Amniotic stem cell (primary cell): Measurements from ENCODE around the gene ACTN4.

Source experiments
- DNase-seq: peaks from one replicate; lab custom pipeline; 2025; lab: John Stamatoyannopoulos, UW

Gene ACTN4

DNA sequence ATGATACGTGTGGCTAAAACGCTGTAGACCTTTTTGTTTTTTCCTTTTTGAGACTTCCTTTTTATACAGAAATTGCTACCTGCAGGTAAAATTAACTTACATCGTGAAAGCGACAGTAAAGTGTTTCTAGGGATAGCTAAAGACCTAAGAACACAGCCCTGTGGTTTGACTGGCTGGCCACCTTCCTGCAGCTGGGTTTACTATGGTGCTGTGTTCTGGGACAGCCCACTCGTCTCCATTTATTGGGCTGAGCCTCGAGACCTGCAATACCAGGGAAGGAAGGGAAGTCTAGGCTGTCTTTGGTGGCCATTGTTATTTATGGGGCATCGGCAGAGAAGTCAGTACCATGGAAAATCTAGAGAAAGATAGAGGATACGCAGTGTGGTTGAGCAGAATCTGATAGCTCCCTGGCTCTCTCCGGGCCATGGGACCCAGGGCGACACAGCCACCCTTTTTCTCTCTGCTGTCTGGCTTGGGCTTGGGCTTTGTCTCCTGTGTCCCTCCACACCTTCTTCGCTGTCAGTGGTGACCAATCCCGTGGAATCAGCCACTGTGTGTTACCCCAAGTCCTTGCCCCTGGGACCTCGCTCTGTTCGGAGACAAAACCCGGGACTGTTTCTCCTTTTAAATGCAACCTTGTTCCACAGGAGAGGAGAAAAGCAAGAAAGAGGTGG lies 30.9 kb downstream of the ACTN4 start:
- DNase-seq = no peak

GRCh38 chr19:38678891-38679494 lies 31.5 kb downstream of the ACTN4 start:
- DNase-seq = no peak

GRCh38 chr19:38679839-38680238 lies 32.4 kb downstream of the ACTN4 start:
- no peak for DNase-seq

GRCh38 chr19:38682195-38682867 lies 34.9 kb downstream of the ACTN4 start:
- DNase-seq = no peak

DNA sequence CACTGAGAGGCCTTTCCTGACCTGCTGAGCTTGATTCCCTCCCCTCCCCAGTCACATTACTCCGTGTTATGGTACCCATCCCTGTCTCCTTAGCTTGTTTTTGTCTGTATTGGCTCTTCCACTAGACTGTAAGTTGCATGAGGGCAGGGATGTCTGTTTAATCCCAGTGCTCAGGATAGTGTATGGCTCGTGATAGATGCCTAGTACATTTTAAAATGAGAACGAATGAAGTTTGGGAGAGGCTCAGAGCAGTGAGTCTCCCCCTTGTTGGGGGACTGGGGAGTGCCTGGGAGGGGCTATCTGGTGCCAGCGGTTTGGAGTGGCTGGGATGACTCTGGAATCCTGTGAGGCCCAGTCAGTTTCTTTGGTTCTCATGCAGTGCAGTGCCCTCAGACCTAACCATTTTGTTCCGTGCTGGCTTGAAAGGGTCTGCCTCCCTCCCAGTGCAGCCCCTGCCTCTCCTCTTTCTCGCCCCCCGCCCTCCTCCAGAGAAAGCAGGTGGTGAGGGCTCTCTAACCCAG lies 35.5 kb downstream of the ACTN4 start:
- no peak for DNase-seq

- peak; percentile 56 for DNase-seq
Measured at GRCh38 chr19:38683393-38684077, 36.1 kb downstream of the ACTN4 start.

- DNase-seq = peak; percentile 69
Measured at GRCh38 chr19:38684078-38684861, 36.8 kb downstream of the ACTN4 start.

DNA sequence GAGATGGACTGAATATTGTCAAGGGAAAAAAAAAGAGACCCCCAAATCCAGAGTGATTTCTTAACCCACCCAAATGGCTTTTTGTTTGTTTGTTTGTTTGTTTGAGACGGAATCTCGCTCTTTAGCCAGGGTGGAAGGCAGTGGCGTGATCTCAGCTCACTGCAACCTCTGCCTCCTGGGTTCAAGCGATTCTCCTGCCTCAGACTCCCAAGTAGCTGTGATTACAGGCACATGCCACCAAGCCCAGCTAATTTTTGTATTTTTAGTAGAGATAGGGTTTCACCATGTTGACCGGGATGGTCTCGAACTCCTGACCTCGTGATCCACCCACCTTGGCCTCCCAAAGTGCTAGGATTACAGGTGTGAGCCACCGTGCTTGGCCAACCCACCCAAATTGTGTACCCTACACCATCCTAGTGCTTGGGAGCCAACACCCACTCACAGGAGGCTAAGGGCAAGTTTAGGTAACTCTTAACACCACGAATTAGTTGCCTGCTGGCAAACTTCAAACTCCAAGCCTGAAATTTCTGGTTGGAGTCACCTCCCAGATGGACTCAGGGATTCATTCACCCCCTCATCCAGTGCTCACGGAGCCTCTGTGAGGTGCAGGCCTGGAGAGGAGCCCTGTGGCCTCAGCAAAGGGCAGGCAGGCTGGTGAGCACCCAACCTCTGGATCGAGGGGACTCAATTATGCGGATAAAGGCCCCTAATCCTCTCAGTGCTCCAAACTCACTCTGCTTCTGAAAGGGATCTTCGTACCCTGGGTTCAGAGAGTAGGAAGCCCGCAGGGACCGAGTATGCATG lies 37.6 kb downstream of the ACTN4 start:
- no peak for DNase-seq

- no peak for DNase-seq
Measured at GRCh38 chr19:38685666-38686529, 38.4 kb downstream of the ACTN4 start.

DNA sequence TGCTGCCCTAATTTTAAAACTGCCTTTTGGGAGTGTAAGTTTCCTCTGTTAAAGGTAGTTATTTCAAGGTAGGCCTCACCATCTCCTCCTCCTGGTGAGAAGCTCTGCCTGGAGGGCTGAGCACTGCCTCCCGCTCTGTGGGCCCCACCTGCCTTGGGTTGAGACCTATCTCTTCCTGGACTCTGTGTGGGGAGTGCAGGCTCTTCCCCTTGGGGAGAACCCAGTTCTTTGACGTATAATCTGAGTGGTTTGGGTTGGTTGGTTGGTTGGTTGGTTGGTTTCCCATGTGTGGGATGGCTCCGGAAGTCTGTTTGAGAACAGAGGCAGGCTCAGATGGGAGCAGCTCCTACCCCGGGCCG lies 39.1 kb downstream of the ACTN4 start:
- no peak for DNase-seq

GRCh38 chr19:38687837-38688378 lies 40.5 kb downstream of the ACTN4 start:
- no peak for DNase-seq

DNA sequence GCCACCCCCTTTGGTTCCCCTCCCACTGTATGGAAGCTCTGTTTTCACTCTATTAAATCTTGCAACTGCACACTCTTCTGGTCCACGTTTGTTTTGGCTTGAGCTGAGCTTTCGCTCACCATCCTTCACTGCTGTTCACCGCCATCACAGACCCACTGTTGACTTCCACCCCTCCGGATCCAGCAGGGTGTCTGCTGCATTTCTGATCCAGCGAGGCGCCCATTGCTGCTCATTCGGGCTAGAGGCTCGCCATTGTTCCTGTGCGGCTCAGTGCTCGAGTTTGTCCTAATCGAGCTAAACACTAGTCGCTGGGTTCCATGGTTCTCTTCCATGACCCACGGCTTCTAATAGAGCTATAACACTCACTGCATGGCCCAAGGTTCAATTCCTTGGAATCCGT lies 42.7 kb downstream of the ACTN4 start:
- no peak for DNase-seq

- no peak for DNase-seq
Measured at GRCh38 chr19:38690832-38691231, 43.4 kb downstream of the ACTN4 start.

GRCh38 chr19:38691938-38692457 lies 44.5 kb downstream of the ACTN4 start:
- DNase-seq = peak; percentile 91

DNA sequence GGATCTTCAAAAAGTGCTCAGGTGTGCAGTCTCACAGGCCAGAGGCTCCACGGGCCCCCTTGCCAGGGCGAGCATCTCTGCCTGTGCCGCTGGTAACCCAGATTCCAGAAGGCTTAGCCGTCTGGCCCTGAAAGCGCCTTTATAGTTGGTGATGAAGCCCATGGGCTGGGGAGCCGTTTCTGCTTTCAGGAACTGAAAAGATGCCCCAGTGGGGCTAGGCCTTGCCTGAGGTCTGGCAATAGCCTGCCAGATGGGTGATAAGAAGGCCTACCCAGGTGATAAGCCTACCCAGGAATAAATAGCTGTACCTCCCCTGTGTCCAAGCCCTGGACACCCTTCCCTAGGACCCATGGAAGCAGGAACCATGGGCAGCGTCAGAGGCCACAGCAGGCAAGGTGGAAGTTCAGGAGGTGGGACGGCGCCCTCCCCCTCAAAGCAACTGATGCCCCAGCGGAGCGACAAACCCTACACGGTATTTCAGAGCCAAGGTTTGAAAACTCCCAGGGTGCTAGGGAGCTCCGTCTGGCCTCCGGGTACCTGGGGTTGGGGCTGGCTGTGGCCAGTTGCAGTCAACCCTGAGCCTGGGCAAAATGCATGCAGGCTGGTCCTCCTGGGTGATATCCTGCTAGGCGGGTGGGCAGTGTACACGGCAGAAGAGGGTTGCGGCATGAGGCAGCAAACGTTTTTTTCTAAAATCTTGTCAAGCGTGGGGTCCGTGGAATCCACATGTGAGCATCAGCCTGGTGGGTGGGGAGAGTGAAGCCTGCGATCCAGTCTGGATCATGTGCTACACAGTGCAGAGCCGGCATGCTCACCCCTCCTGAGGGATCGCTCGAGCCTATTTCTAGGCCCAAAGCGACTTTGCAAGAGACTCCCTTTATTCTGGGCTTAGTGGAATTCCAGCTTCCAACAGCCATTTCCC lies 45.3 kb downstream of the ACTN4 start:
- no peak for DNase-seq

GRCh38 chr19:38693380-38694223 lies 46.2 kb downstream of the ACTN4 start:
- no peak for DNase-seq

GRCh38 chr19:38695317-38695683 lies 47.9 kb downstream of the ACTN4 start:
- DNase-seq = no peak
